Neural crest cell (in vitro differentiated cells): Measurements from ENCODE around the gene TNKS1BP1. TPM values are rescaled to one million over a fixed set of nuclear protein-coding genes. Genes with fewer than 3 reads are reported as not detected.
"Not testable (repeated sequence)": the region's sequence is repeated elsewhere in the genome, so short reads cannot be mapped to it uniquely, and the experiment has no call there.

Experiments
- DNase-seq: peaks from one replicate; pipeline ENCODE4 v3.0.0; 2021; ENCODE audit warnings: low read depth, mixed read lengths, low spot score
- H3K27ac Mint-ChIP-seq: one replicate; pipeline ENCODE4 v1.8.0; 2021; ENCODE audit warnings: mild to moderate bottlenecking, mixed read lengths; ENCODE audit not compliant: unreplicated experiment
- H3K27me3 Mint-ChIP-seq: 2 replicates; pipeline ENCODE4 v1.8.0; 2021; ENCODE audit warnings: low read depth, mild to moderate bottlenecking, mixed read lengths
- H3K36me3 Mint-ChIP-seq: 2 replicates; pipeline ENCODE4 v1.8.0; 2021; ENCODE audit warnings: low read depth, mild to moderate bottlenecking, mixed read lengths
- H3K4me1 Mint-ChIP-seq: 2 replicates; pipeline ENCODE4 v1.8.0; 2021; ENCODE audit warnings: mixed read lengths
- H3K4me3 Mint-ChIP-seq: one replicate; pipeline ENCODE4 v1.8.0; 2021; ENCODE audit warnings: mild to moderate bottlenecking, mixed read lengths
- H3K9me3 Mint-ChIP-seq: 2 replicates; pipeline ENCODE4 v1.8.0; 2021; ENCODE audit warnings: mixed read lengths
- total RNA-seq: library from RNA; stranded (reverse); gene quantifications from 2 replicates; pipeline ENCODE4 v1.2.1, GENCODE V29; 2021
- TF ChIP-seq, protein P1 (sequence below): fragments of 200-600 bp; sonication (generic); conservative IDR thresholded peaks from 2 replicates; pipeline ENCODE4 v1.5.0; 2021; ENCODE audit warnings: antibody characterized with exemption, mild to moderate bottlenecking

The TNKS1BP1 gene
- total RNA-seq, 1 donor from 2014 or later, result 114 TPM

DNA sequence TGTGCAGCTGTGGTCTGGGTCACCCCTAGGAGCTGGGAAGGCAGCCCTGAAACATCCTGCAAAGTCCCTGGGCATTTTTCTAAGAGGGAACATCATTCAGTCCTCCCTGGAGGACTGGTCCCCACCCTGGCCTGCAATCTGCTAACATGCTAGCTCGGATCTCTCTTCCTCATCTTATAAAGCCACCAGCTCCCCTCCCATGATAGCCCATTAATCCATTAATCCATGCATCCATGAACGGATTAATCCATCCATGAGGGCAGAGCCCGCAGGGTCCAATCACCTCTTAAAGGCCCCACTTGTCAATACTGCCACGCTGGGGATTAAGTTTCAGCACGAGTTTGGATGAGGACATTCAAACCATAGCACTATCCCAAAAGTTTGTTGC, 44.1 kb upstream of the TNKS1BP1 start:
- no peaks in the 10 kb centered on the region for H3K4me1 Mint-ChIP-seq
- H3K36me3 Mint-ChIP-seq, result no peaks in the 10 kb centered on the region
- peaks cover 3% of the 10 kb centered on the region for H3K9me3 Mint-ChIP-seq
- DNase-seq, result no peak
- H3K27me3 Mint-ChIP-seq, result no peaks in the 10 kb centered on the region
- TF ChIP-seq, protein P1, sequence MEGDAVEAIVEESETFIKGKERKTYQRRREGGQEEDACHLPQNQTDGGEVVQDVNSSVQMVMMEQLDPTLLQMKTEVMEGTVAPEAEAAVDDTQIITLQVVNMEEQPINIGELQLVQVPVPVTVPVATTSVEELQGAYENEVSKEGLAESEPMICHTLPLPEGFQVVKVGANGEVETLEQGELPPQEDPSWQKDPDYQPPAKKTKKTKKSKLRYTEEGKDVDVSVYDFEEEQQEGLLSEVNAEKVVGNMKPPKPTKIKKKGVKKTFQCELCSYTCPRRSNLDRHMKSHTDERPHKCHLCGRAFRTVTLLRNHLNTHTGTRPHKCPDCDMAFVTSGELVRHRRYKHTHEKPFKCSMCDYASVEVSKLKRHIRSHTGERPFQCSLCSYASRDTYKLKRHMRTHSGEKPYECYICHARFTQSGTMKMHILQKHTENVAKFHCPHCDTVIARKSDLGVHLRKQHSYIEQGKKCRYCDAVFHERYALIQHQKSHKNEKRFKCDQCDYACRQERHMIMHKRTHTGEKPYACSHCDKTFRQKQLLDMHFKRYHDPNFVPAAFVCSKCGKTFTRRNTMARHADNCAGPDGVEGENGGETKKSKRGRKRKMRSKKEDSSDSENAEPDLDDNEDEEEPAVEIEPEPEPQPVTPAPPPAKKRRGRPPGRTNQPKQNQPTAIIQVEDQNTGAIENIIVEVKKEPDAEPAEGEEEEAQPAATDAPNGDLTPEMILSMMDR, result no peak
- H3K4me3 Mint-ChIP-seq, result no peak overlapping the region
- no peak overlapping the region for H3K27ac Mint-ChIP-seq

GRCh38 chr11:57368106-57368844, 43.5 kb upstream of the TNKS1BP1 start:
- Mint-ChIP-seq H3K9me3 (no peaks in the 10 kb centered on the region), H3K27ac (peak overlapping the region; percentile 6), H3K4me3 (no peak overlapping the region), H3K36me3 (no peaks in the 10 kb centered on the region), H3K4me1 (no peaks in the 10 kb centered on the region), H3K27me3 (no peaks in the 10 kb centered on the region)
- DNase-seq, result no peak
- TF ChIP-seq, protein P1, result no peak

GRCh38 chr11:57364851-57365660, 40.3 kb upstream of the TNKS1BP1 start:
- no peak overlapping the region for H3K4me3 Mint-ChIP-seq
- H3K9me3 Mint-ChIP-seq, result no peaks in the 10 kb centered on the region
- no peaks in the 10 kb centered on the region for H3K4me1 Mint-ChIP-seq
- H3K27ac Mint-ChIP-seq, result no peak overlapping the region
- no peaks in the 10 kb centered on the region for H3K36me3 Mint-ChIP-seq
- H3K27me3 Mint-ChIP-seq, result no peaks in the 10 kb centered on the region
- TF ChIP-seq, protein P1, result no peak
- DNase-seq, result no peak

DNA sequence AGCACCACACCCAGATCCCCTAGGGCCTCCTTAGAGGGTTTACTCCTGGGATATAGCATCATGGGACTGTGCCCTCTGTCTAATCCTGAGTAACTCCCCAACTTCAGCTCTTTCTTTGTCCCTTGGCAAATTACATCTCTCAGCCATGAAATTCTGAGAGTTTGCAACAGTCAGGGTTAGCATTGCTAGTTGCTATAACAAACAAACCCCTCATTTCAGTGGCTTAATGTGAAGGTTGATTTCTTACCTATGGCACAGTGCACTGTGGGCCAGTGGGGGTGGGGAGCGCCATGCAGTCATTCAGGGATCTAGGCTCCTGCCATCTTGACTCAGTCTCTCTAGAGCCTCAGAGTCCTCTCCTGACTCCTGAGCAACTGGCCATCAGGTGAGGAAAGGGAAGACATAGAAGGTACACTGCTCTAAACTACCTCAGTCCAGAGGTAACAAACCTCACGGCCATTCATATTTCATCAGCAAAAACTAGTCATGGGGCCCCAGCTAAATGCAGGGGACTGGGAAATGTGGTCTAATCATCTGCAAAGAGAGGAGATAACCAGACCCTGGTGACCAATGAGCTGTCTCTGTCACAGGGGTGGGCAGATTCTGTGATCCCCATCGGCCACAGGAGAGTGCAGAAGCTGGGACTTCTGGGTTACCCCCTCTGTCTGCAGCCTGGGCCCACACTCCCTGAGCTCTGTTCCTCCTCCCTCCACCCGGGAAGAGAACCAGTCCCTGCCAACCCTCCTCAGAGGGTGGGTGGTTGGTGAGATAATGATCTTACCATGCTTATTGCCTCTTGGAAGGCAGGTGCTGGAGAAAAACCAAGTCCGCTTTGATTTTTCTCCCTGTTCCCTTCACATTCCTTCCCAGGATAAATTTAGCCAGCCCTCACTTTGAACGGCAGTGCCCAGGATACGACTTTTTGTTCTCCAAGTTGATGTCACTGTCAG, 38.7 kb upstream of the TNKS1BP1 start:
- TF ChIP-seq, protein P1, result no peak
- H3K4me1 Mint-ChIP-seq, result no peaks in the 10 kb centered on the region

DNA sequence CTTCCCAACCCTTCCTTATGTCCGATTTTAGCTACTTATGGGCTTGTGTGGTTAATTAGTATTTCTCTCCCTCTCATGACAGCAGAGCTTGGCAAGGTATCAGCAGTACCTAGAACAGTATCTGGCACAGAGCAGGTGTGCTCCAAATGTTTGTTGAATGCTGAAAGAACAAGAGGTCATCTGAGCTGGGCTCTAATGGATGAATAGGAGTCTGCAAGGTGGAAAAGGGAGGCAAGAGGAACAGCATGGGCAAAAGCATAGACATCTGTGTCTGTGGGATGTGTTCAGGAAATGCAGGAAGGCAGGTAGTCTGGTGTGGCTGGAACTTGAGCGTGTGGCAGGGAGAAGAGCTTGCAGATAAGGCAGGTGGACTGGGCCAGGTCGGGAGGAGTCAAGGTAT, 37.2 kb upstream of the TNKS1BP1 start:
- DNase-seq, result no peak

More for the DNA sequence above, 38.7 kb upstream of the TNKS1BP1 start:
- Mint-ChIP-seq H3K27ac (peak overlapping the region; percentile 70), H3K9me3 (no peaks in the 10 kb centered on the region), H3K4me3 (no peak overlapping the region), H3K36me3 (no peaks in the 10 kb centered on the region), H3K27me3 (no peaks in the 10 kb centered on the region)
- DNase-seq, result no peak

GRCh38 chr11:57361420-57361819, 36.7 kb upstream of the TNKS1BP1 start:
- not testable (repeated sequence) for H3K36me3 Mint-ChIP-seq, H3K9me3 Mint-ChIP-seq, H3K4me1 Mint-ChIP-seq, H3K27ac Mint-ChIP-seq, H3K4me3 Mint-ChIP-seq, H3K27me3 Mint-ChIP-seq, DNase-seq

More for the DNA sequence above, 37.2 kb upstream of the TNKS1BP1 start:
- TF ChIP-seq, protein P1, result no peak
- no peaks in the 10 kb centered on the region for H3K4me1 Mint-ChIP-seq
- no peak overlapping the region for H3K4me3 Mint-ChIP-seq
- no peak overlapping the region for H3K27ac Mint-ChIP-seq
- no peaks in the 10 kb centered on the region for H3K27me3 Mint-ChIP-seq
- no peaks in the 10 kb centered on the region for H3K36me3 Mint-ChIP-seq
- H3K9me3 Mint-ChIP-seq, result no peaks in the 10 kb centered on the region
